Measurements from ENCODE around the gene USP8.

DNA sequence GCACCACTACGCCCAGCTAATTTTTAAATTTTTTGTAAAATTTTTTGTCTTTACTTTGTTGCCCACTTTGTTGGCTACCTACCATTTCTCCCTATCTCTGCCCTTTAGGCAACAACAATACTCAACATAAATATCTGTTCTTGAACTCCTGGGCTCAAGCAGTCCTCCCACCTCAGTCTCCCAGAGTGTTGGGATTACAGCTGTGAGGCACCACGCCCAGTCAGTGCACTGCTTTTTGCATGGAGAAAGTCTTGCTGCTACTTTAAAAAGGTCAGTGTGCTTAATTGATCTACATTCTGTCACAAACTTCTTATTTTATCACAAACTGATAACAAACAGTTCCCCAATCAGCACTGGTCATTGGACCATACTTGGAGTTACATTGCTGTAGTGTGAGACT is 8.0 kb downstream of the USP8 start:
- no peak for TF ChIP-seq CTCF (conservative IDR thresholded peaks at IDR 0.05; ENCODE audit: low read depth, low read length)
- TF ChIP-seq EZH2 (IDR thresholded peaks at IDR 0.05; ENCODE audit: borderline replicate concordance, low read depth, low read length, poor library complexity, severe bottlenecking) = no peak

Data from A673 (cell line).